Breast epithelium (tissue), 4 donors: ENCODE results near the gene UPF3A. TPM values are rescaled to one million over a fixed set of nuclear protein-coding genes. Genes with fewer than 3 reads are reported as not detected.
"Not testable (repeated sequence)": the region's sequence is repeated elsewhere in the genome, so short reads cannot be mapped to it uniquely, and the experiment has no call there.

Source experiments
- DNase-seq, 2 donors: peaks; one replicate each; pipeline ENCODE4 v3.0.0-alpha.2; 2019; ENCODE audit warnings: low spot score in 2 of 2
- H3K27ac ChIP-seq, 2 donors: fragments of 200-600 bp; sonication (generic) in 1 of 2; one replicate each; pipeline ENCODE4 v1.5.1; 2016 to 2019; ENCODE audit warnings: mild to moderate bottlenecking in 1 of 2
- H3K27me3 ChIP-seq, 2 donors: fragments of 200-600 bp; sonication (generic) in 1 of 2; one replicate each; pipeline versions ENCODE4 v1.5.1 to v1.6.0; 2017 to 2019; ENCODE audit warnings: control low read depth in 1 of 2, mild to moderate bottlenecking in 1 of 2
- H3K36me3 ChIP-seq: fragments of 200-600 bp; one replicate; pipeline ENCODE4 v1.5.1; 2019
- H3K4me1 ChIP-seq, 2 donors: fragments of 200-600 bp; sonication (generic); one replicate each; pipeline ENCODE4 v1.5.1; 2016 to 2019; ENCODE audit warnings: control low read depth in 1 of 2
- H3K4me3 ChIP-seq, 3 donors: fragments of 200-600 bp; sonication (generic); 1 replicate in 2 of 3; 2 replicates in 1 of 3; pipeline ENCODE4 v1.5.1; 2016 to 2019; ENCODE audit warnings: mild to moderate bottlenecking in 3 of 3, moderate library complexity in 2 of 3
- H3K9me3 ChIP-seq, 2 donors: fragments of 200-600 bp; sonication (generic) in 1 of 2; one replicate each; pipeline ENCODE4 v1.5.1; 2016 to 2019; ENCODE audit warnings: control low read depth in 1 of 2
- CTCF ChIP-seq, 3 donors: fragments of 450-650 bp; IDR thresholded peaks; one replicate each; pipeline ENCODE4 v1.5.1; 2016 to 2017; ENCODE audit warnings: antibody characterized with exemption in 3 of 3, mild to moderate bottlenecking in 3 of 3, moderate library complexity in 3 of 3
- POLR2A ChIP-seq: fragments of 450-650 bp; IDR thresholded peaks from one replicate; pipeline ENCODE4 v1.6.1; 2016; ENCODE audit warnings: antibody characterized with exemption, mild to moderate bottlenecking, moderate library complexity
- POLR2AphosphoS5 ChIP-seq, 3 donors: sonication (generic); formaldehyde crosslinking; IDR thresholded peaks; one replicate each; pipeline ENCODE4 v1.6.1; 2017; ENCODE audit warnings: antibody characterized with exemption in 3 of 3
- intact Hi-C: fragments of 100-400 bp; cut with DNase I; formaldehyde crosslinking; loops from one replicate; pipeline ENCODE4 v1.15.1; 2023; ENCODE audit warnings: low total_unique reads
- total RNA-seq, 3 donors: library from RNA; depleted of rRNA; stranded (reverse); fragments of >200 nt; gene quantifications; one replicate each; pipeline ENCODE4 v1.1.0, GENCODE V29; 2016

UPF3A gene
- total RNA-seq, 3 donors from 2014 or later = 48.5 to 52.8 (median 49.6) TPM

GRCh38 chr13:114263578-114263977, 17.8 kb upstream of the UPF3A start:
- TF ChIP-seq POLR2A (no peak), CTCF (IDR thresholded peaks at IDR 0.05) (no peak), POLR2AphosphoS5 (IDR thresholded peaks at IDR 0.05) (no peak)
- DNase-seq = no peak
- Histone ChIP-seq H3K27ac (no peak overlapping the region), H3K4me1 (no peaks in the 10 kb centered on the region), H3K27me3 (no peaks in the 10 kb centered on the region), H3K36me3 (peaks cover 9% of the 10 kb centered on the region), H3K9me3 (no peaks in the 10 kb centered on the region), H3K4me3 (no peak overlapping the region)
- intact Hi-C loops = no loop called here

- intact Hi-C loops, DNase-seq, H3K4me1 ChIP-seq, H3K4me3 ChIP-seq, H3K9me3 ChIP-seq, H3K27ac ChIP-seq, H3K27me3 ChIP-seq, H3K36me3 ChIP-seq: not testable (repeated sequence)
Observed at GRCh38 chr13:114264313-114264712, 17.1 kb upstream of the UPF3A start.

- Histone ChIP-seq H3K9me3 (no peaks in the 10 kb centered on the region), H3K4me1 (no peaks in the 10 kb centered on the region), H3K36me3 (peaks cover 3% of the 10 kb centered on the region), H3K27me3 (no peaks in the 10 kb centered on the region), H3K27ac (no peak overlapping the region), H3K4me3 (no peak overlapping the region)
- intact Hi-C loops = no loop called here
- no peak for DNase-seq
- TF ChIP-seq POLR2A = no peak
- TF ChIP-seq POLR2AphosphoS5 (IDR thresholded peaks at IDR 0.05) = no peak
- no peak for TF ChIP-seq CTCF (IDR thresholded peaks at IDR 0.05)
Observed at GRCh38 chr13:114264886-114265611, 16.4 kb upstream of the UPF3A start.

GRCh38 chr13:114266241-114266640, 15.2 kb upstream of the UPF3A start:
- TF ChIP-seq POLR2A (no peak), POLR2AphosphoS5 (IDR thresholded peaks at IDR 0.05) (no peak), CTCF (IDR thresholded peaks at IDR 0.05) (no peak)
- Histone ChIP-seq H3K27me3 (no peaks in the 10 kb centered on the region), H3K4me3 (no peak overlapping the region), H3K9me3 (no peaks in the 10 kb centered on the region), H3K36me3 (no peaks in the 10 kb centered on the region), H3K27ac (no peak overlapping the region), H3K4me1 (no peaks in the 10 kb centered on the region)
- intact Hi-C loops = no loop called here
- DNase-seq = no peak

GRCh38 chr13:114268344-114269280, 12.8 kb upstream of the UPF3A start:
- TF ChIP-seq CTCF (IDR thresholded peaks at IDR 0.05) = no peak
- TF ChIP-seq POLR2AphosphoS5 (IDR thresholded peaks at IDR 0.05) = no peak
- no peak for TF ChIP-seq POLR2A
- no peak for DNase-seq
- no peaks in the 10 kb centered on the region for H3K4me1 ChIP-seq
- no peak overlapping the region for H3K4me3 ChIP-seq
- H3K27me3 ChIP-seq = no peaks in the 10 kb centered on the region
- no peaks in the 10 kb centered on the region for H3K9me3 ChIP-seq
- no peak overlapping the region for H3K27ac ChIP-seq
- intact Hi-C loops = no loop called here
- H3K36me3 ChIP-seq = no peaks in the 10 kb centered on the region
